HPDE6-E6E7 (cell line): ENCODE data around the gene PLK2.

Experiments used
- DNase-seq: peaks from one replicate; pipeline ENCODE4 v3.0.0; 2011; ENCODE audit warnings: missing footprints; ENCODE audit errors: extremely low spot score

PLK2 gene

GRCh38 chr5:58460002-58460731 lies at the start of gene PLK2:
Gene PLK2 (minus strand): TSS chr5:58460086. CDS start chr5:58459959, 127 bp downstream.
- peak; percentile 74 for DNase-seq

DNA sequence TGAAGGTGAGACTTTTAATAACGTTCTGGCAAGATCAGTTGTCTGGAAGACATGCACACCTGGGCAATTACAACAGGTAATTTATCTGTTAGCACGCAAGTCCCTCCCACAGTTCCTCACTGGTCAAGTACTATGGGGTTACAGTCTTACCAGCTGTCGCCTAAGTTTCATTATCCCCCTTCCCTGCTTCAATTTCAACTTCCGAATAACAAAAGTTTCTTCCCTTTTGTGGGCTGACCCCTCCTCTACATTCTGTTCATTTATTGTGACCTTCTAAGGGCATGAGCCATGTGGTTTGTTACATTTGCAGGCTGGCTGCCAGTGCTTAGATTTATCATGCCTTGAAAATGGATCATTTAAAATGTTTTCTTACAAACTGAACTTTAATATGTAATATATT lies 47.8 kb upstream of the PLK2 start:
- no peak for DNase-seq

GRCh38 chr5:58505971-58506640 lies 46.2 kb upstream of the PLK2 start:
- no peak for DNase-seq

DNA sequence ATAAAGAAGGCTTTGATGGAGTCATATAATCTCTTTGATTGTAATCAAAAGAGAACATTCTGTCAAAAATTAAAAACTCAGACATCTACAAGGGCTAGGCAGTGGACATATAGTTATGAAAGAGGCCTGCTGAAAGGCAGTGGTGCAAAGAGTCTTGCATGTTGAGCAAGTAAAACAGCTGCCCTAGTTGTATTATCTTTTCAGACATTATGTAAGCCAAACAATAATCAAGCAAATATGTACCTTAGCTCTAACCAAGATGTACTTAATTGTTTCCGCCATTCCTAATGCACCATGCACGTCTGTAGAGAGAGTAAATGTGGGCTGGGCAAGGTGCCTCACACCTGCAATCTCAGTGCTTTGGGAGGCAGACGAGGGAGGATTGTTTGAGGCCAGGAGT lies 45.6 kb upstream of the PLK2 start:
- DNase-seq, result no peak

GRCh38 chr5:58504766-58505165 lies 44.9 kb upstream of the PLK2 start:
- no peak for DNase-seq

GRCh38 chr5:58503390-58504046 lies 43.6 kb upstream of the PLK2 start:
- DNase-seq, result no peak

DNA sequence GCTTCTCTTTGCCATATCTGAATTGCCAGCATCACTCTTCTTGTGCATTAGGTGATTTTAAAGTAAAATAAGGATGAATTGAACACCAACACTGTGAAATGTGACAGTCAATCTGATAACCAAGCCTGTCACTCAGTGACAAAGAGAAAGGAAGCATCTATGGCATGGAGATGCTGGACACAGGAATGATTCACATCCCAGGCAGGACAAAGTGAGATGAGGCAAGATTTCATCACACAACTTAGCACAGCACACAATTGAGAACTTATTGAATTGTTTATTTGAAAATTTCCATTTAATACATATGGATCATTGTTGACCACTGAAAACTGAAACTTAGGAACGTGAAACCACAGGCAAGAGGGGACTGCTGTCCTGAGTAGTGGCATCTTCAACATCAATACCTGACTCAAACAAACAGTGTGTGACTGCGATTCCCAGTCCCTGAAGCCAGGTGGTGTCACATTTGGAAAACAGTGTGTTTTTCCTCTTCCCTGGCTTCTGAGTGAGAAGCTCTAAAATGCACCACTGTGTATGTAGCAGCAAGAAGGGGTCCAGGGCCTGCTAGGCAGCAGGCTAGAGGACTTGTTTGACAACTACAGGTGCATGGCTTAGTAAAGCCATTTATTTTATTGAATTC lies 42.0 kb upstream of the PLK2 start:
- no peak for DNase-seq

GRCh38 chr5:58499941-58500340 lies 40.1 kb upstream of the PLK2 start:
- DNase-seq, result no peak

- DNase-seq, result no peak
These were observed 39.3 kb upstream of the PLK2 start for GRCh38 chr5:58499231-58499630.

- peak; percentile 17 for DNase-seq
These were observed 38.6 kb upstream of the PLK2 start for GRCh38 chr5:58498340-58498942.

DNA sequence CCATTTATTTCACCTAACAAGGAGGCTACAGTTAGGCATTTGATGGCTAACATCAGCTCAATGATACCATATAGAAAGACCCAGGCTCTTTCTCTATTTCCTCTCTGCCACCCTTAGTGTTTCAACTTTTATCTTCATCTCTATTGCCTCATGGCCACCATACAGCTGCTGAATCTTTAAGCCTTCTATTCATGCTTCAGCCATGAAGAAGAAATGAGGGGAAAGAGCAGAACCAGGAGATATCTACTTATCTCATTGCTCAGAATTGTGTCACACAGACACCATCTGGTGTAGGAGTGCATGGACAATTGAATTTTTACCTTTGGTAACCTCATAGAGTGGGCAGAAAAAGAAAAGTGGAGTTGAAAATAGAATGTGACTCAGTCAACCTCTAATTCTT lies 38.0 kb upstream of the PLK2 start:
- no peak for DNase-seq

GRCh38 chr5:58497386-58497785 lies 37.5 kb upstream of the PLK2 start:
- DNase-seq, result no peak

DNA sequence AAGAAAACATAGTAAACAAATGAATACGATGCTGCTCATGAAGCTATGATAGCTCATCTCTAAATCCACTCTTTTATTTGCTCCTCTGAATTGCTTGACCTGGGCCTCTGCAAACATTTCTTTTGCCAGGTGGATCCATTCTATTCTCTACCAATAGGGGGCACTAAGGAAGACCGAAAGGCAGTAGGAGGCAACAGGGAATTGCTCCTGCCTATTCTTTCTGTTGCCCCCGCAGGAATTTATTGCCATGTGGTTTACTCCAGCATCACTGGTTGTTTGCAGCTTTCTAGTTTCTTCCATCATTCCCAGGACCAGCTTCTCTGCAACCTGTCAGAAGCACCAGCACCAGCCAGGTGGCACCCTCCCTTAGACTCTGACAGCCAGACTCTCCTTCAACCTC lies 36.6 kb upstream of the PLK2 start:
- no peak for DNase-seq

DNA sequence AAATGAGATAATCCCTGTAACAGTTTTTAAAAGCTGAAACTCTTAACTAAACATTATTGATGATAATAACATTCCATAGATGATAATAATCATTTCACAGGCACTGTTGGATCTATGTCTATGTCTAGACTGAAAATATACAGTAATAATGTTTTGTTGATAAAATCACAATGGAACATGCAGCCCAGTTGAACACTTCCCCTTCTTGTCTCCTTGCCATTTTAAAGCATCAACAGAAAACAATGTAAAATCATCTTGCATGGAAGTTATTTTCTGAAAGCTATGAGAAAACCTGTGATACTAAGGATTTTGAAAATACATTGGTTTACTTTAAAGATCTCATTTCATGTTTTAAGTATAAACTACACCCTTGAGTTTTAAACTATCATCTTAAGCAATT lies 33.3 kb upstream of the PLK2 start:
- no peak for DNase-seq

DNA sequence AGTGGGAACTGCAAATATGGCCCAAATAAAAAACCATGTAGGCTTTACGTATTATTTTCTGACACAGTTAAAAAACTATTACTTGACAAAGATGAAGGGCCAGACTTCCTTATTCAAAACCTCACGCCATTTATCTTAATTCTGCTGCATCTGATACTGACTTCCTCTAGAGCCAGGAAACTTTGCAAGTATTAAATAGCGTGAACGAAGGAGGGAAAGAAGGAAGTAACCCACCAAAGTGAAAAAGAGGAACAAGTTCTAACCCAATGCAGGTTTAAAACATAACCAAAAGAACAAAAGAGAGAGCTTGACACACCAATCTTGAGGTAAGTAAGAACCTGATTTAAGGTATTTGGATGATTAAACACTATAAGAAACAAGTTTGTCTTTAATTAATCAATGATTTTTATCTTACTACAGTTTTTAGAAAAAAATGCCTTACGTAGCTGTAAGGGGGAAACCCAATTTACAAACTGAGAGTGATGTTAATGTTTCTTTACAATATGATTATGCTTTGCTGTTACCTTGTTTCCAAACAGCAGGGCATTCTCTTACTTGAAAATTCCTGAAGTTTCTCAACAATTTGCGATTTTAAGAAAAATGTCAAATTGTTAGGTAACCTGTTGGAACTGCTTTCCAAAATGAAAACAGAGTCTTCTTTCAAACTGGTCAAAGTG lies 31.5 kb upstream of the PLK2 start, which contains the start of gene GAPT:
TSS of gene GAPT (plus strand) at position 220 of the 677 bp plus-strand sequence. CDS start 3,102 bp downstream, outside the sequence.
- DNase-seq, result no peak

DNA sequence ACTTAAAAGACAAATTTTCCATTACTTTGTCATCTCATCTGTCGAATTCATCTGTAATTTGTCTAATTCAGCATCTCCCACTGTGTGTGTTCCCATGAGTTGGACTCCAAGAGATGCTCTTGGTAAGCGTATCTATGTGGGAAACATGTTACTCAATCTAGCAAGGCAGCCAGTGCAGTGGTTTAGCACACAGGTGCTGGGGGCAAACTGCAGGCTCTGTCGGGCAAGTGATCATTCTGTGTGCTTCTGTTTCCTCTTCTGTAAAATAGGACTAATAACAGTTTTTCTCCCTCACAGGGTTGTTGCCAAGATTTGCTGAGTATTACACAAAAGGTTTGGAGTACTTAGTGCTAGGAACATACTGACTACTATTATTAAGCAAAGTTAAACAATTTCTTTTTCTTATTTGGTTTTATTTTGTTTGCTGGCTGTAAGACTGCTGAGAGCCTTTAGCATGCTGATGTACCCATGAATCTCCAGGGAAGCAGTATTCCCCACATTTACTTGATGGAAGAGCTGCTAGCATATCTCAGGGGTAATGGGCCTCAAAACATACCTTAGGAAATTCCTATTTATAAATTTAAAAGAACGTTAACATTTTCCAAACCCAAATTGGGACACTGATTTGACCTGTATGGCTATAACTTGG lies 30.6 kb upstream of the PLK2 start:
- no peak for DNase-seq

- DNase-seq, result no peak
These were observed 26.4 kb upstream of the PLK2 start for GRCh38 chr5:58486290-58486689.

- no peak for DNase-seq
These were observed 24.6 kb upstream of the PLK2 start for GRCh38 chr5:58484505-58484904.

DNA sequence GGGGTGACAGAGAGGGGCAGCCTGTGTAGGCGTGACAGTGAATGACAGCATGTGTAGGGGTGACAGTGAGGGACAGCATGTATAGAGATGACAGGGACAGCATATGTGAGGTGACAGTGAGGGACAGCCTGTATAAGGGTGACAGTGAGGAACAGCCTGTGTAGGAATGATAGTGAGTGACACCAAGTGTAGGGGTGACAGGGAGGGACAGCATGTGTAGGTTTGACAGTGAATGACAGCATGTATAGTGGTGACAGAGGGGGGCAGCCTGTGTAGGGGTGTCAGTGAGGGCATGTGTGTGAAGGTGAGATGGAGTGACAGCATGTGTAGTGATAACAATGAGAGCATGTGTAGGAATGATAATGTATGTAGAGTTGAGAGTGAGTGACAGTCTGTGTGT lies 22.6 kb upstream of the PLK2 start:
- DNase-seq, result no peak

DNA sequence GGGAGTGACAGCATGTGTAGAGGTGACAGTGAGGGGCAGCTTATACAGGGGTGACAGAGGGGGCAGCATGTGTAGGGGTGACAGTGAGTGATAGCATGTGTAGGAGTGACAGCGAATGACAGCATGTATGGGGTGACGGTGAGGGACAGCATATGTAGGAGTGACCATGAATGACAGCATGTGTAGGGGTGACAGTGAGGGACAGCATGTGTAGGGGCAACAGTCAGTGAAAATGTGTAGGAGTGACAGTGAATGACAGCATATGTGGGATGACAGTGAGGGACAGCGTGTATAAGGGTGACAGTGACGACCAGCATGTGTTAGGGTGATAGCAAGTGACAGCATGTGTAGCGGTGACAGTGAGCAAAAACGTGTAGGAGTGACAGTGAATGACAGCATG lies 21.9 kb upstream of the PLK2 start:
- no peak for DNase-seq
